GM12801 (cell line): ENCODE measurements around the gene APOBEC3G.

Experiments
- CTCF ChIP-seq: IDR thresholded peaks from one replicate; pipeline ENCODE4 v1.5.1; 2011; ENCODE audit warnings: control low read depth; ENCODE audit not compliant: insufficient read length; ENCODE audit errors: extremely low read depth

The APOBEC3G gene

DNA sequence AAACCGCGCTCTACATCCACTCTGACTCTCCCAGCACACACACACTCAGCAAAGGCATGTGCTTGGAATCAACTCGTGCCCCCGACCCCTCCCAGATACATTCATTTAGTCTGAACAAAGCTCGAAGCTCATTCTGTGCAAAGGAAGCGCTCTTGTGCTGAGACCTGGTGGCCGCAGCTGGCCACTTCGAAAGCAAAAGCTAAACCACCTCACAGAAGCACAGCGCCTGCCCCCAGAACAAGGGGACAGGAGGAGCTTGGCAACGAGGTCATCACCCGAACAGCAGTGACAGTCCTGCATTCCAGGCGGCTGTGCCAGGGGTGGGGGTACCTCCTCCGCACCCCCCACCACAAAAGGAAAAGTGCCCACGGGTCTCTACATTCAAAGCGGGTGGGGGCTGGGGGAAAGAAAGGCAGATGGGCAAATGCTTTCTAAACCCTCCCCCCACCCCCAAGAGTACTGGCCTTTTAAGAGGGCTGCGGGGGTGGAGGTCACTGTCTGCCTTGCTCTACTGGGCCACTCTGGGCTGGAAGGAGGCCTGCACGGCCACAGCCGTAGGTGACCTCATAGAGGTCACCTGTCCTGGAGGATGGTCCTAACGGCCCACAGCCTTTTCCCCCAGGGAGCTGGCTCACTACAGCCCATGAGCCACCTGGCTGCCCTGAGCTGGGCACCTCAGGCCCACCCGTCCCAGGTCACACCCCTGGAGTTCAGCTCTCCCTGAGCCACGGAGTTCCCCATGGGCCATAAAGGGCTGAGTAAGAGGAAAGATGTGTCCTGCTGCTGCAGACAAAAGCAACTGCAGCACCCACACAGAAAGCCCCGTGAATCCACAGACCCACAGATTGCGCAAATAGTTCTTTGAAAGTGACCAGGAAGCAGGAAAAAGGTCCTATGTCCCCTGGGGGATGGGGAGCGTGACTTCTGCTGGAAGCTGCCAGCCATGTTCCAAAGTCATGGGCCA, 54.1 kb downstream of the APOBEC3G start:
- TF ChIP-seq CTCF: no peak

DNA sequence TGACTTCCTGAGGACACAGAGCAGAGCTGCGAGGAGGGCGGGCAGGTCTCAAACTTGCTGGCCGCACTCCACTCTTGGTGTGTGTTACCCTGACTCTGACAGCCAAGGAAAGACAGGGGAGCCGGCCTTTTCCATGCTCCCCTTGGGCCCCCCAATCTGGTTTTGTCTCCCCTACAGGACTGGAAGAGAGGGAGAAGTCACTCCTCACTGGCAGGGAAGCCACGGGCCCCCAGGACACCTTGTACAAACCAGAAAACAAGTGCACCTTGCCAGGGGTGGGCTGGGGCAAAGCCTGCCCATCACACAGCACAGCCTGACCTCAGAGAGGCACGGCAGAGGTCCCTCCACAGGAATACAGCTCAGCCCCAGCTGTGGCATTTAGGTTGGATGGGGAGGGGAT, 55.2 kb downstream of the APOBEC3G start:
- no peak for TF ChIP-seq CTCF

DNA sequence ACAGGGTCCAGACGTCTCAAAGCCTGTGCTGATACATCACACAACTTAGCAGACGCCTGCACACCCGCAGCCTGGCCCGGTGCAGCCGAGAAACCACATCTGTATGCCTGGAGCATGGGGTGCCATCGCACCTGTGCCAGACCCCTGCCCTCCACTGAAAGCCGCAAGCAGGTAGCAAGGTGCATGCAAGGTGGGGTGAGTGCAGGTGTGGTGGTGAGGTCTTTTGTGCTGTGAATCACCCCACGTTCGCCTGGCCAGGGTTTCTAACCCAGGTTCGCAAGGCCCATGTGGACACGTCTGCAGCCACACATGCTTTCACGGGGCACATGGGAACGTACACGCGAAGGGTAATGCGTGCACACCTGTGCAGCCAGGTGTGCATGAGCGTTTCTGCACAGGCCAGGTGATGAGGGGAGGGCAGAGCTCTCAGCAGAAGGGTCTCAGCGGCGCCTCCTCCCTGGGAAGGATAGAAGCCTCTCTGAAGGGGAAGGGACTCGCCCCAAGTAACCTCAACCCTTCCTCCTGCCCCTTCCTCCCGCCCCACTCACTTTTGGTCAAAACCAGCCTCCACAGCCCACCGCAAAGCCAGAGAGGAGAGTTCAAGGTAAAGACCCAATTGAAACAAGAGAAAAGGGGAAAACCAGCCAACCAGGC, 55.9 kb downstream of the APOBEC3G start:
- TF ChIP-seq CTCF: no peak

GRCh38 chr22:39133871-39134270, 56.8 kb downstream of the APOBEC3G start:
- TF ChIP-seq CTCF: no peak

DNA sequence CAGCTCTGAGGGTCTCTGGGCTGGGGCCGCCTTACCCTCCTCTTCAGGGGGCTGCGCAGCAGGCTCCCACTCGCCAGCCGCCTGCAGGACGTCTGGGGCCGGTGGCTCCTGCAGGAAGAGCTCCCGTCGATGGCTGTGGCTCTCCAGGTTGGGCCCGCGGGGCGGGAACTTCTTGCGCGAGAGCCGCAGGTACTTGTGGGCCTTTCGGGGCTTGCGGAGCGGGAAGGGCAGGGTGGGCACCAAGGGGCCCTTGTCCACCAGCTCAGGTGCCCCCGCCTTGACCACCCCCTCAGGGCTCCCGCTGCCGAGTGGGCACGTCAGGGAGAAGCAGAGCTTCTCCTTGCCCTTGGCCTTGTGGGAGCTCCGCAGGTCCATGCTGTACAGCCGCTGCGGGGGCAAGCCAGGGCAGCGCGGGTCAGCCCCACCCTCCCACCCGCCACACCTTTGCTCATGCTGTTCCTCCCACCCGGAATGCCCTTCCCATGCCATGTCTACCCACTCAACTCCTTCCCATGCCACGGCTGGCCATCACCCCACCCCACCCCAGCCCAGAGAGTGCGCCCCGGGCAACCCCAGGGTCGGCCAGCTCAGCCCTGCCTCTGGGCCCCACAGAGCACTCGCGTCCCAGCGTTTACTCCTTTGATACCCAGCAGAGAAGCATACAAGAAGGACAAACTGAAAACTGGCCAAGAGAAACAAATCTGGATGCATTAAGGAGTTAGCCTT, 57.5 kb downstream of the APOBEC3G start:
- TF ChIP-seq CTCF: no peak

GRCh38 chr22:39135092-39135896, 58.2 kb downstream of the APOBEC3G start:
- TF ChIP-seq CTCF: no peak
